C4-2B (cell line): ENCODE data around the gene RAB40C.
A peak's percentile ranks its signal among the peaks of the same experiment; 100 is the strongest.

Source experiments
- H3K27ac ChIP-seq: fragments of 450-650 bp; 2 replicates; pipeline ENCODE4 v1.5.1; 2017
- ZFX ChIP-seq: fragments of 450-650 bp; IDR thresholded peaks from 2 replicates; pipeline ENCODE4 v1.6.1; 2017
- TF ChIP-seq, protein P1 (sequence below): fragments of 450-650 bp; conservative IDR thresholded peaks from 2 replicates; pipeline ENCODE4 v1.5.1; 2017; ENCODE audit warnings: mild to moderate bottlenecking

RAB40C gene

GRCh38 chr16:608019-608418 lies 18.2 kb downstream of the RAB40C start:
- no peak overlapping the region for H3K27ac ChIP-seq
- TF ChIP-seq, protein P1, sequence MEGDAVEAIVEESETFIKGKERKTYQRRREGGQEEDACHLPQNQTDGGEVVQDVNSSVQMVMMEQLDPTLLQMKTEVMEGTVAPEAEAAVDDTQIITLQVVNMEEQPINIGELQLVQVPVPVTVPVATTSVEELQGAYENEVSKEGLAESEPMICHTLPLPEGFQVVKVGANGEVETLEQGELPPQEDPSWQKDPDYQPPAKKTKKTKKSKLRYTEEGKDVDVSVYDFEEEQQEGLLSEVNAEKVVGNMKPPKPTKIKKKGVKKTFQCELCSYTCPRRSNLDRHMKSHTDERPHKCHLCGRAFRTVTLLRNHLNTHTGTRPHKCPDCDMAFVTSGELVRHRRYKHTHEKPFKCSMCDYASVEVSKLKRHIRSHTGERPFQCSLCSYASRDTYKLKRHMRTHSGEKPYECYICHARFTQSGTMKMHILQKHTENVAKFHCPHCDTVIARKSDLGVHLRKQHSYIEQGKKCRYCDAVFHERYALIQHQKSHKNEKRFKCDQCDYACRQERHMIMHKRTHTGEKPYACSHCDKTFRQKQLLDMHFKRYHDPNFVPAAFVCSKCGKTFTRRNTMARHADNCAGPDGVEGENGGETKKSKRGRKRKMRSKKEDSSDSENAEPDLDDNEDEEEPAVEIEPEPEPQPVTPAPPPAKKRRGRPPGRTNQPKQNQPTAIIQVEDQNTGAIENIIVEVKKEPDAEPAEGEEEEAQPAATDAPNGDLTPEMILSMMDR = no peak
- no peak for TF ChIP-seq ZFX

GRCh38 chr16:609316-609715 lies 19.4 kb downstream of the RAB40C start:
- no peak overlapping the region for H3K27ac ChIP-seq

GRCh38 chr16:609984-610383 lies 20.1 kb downstream of the RAB40C start:
- no peak for TF ChIP-seq ZFX
- TF ChIP-seq, protein P1 = no peak
- H3K27ac ChIP-seq = no peak overlapping the region

More at GRCh38 chr16:609316-609715, 19.4 kb downstream of the RAB40C start:
- no peak for TF ChIP-seq ZFX
- TF ChIP-seq, protein P1 = no peak

DNA sequence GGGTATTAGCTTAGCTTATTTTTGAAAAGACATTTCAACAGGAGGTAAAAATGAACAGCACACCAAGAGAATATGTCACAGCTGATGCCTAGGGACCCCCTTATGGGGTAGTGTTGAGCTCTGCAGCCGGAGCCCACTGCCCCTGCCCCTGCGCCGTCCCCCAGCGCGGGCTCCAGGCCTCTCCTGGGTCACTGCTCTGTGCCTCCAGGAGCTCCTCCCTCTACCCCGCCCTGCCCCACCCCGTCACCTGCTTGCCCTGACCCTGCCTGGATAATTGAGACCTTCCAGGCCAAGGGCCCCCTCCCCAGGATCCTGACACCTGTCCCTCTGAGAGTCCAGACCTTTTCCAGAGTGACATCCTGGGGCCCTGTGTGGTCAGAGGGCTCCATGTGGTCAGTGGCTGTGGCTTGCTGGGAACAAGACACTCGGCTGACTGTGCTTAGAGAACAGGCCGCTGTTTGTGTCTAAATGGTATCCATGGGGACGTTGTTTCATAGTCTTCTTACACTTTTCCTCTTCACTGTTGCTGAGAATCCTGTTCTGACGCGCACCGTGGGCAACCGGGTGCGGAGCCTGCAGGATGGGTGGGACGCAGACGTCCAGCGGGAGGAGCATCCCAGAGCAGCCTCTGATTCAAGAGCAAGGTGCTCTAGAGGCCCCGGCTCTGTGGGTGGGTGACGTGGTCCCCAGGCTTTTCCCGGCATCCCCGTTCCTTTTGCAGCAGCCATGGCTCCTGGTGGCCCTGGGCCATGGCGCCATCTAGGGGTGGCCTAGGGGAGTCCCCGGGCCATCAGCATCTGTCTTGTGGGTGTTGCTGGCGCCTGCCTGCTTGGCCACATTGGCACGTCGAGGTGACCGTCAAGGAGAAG lies 20.9 kb downstream of the RAB40C start:
- H3K27ac ChIP-seq = no peak overlapping the region

GRCh38 chr16:615122-615521 lies 25.3 kb downstream of the RAB40C start:
- TF ChIP-seq ZFX = no peak
- TF ChIP-seq, protein P1 = no peak
- no peak overlapping the region for H3K27ac ChIP-seq

More for the DNA sequence above, 20.9 kb downstream of the RAB40C start:
- TF ChIP-seq, protein P1 = no peak; the same call in 1 of the 2 replicates

DNA sequence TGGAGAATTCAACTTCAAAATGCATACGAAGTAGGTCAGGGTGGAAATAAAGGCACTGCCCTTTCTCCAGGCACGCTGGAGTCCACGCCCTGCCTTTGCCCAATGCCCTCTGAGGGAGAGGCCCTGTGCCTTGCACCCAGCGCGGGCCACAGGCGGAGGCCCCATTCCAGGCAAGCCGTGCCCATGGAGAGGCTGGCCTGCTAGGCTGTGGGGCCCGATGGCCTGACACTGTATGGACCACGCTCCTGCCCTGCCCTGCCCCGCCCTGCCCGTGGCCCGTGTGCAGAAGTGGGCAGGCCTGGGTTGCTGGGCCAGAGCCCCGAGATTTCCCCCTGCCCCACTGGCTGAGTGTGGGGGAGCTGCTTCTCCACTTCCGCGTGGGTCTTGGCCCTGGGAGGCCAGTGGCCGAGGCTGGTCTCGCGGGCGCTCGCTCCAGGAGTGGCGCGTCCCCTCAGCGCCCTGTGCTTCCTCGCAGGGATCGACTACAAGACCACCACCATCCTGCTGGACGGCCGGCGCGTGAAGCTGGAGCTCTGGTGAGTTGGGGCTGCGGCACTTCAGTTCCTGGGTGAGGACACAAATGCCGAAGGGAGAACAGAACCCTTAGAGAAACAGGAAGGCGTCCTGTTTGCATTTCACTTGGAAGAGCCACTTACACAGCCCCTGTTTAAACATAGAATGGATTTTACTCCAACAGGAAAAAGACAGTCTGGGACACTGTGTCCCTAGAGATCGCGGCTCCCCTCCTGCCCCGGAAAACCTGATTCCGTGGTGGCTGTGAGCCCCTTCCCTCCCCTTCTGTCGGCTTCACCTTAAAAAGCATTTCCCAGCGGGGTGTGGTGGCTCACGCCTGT lies 27.1 kb downstream of the RAB40C start:
- TF ChIP-seq ZFX = no peak
- TF ChIP-seq, protein P1 = no peak
- H3K27ac ChIP-seq = peak overlapping the region; percentile 60

DNA sequence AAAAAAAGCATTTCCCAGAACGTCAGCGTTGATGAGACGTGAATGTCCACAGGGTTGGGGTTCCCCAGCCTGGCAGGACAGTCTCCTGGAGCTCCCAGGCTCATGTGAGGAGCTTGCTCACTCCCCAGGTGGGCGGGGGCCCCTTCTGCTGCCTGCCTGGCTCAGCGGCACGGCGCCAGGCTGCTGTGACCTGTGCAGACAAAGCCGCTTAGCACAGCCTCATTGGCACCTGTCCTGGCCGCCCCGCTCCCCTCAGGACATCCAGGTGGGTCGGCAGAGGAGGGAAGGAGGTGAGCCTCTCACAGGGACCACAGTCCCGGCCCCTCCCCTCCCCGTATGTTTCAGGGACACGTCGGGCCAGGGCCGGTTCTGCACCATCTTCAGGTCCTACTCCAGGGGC lies 28.0 kb downstream of the RAB40C start:
- H3K27ac ChIP-seq = peak overlapping the region; percentile 60
- no peak for TF ChIP-seq ZFX
- TF ChIP-seq, protein P1 = no peak
